Measurements from ENCODE around the gene TMEM132D.

TMEM132D gene

GRCh38 chr12:129467289-129467688, 436.5 kb downstream of the TMEM132D start:
- H3K36me3 Mint-ChIP-seq (ENCODE audit: low read depth) = no peaks in the 10 kb centered on the region
- TF ChIP-seq CTCF (IDR thresholded peaks at IDR 0.05; ENCODE audit: unreplicated experiment in 3 of 3) = no peak
- H3K27me3 Mint-ChIP-seq (ENCODE audit: low read depth) = peaks cover 4% of the 10 kb centered on the region
- H3K4me3 Mint-ChIP-seq = no peak overlapping the region
- no peak overlapping the region for H3K27ac Mint-ChIP-seq
- H3K9me3 Mint-ChIP-seq = no peaks in the 10 kb centered on the region
- peaks cover 4% of the 10 kb centered on the region for H3K4me1 Mint-ChIP-seq

- Mint-ChIP-seq H3K4me1 (peaks cover 4% of the 10 kb centered on the region), H3K4me3 (no peak overlapping the region), H3K27ac (no peak overlapping the region), H3K36me3 (ENCODE audit: low read depth) (no peaks in the 10 kb centered on the region), H3K9me3 (no peaks in the 10 kb centered on the region), H3K27me3 (ENCODE audit: low read depth) (peaks cover 4% of the 10 kb centered on the region)
- no peak for TF ChIP-seq CTCF (IDR thresholded peaks at IDR 0.05; ENCODE audit: unreplicated experiment in 3 of 3)
Observed at GRCh38 chr12:129466499-129466898, 437.3 kb downstream of the TMEM132D start.

GRCh38 chr12:129459886-129460285, 443.9 kb downstream of the TMEM132D start:
- Mint-ChIP-seq H3K27ac (no peak overlapping the region), H3K4me1 (no peaks in the 10 kb centered on the region), H3K36me3 (ENCODE audit: low read depth) (no peaks in the 10 kb centered on the region), H3K9me3 (no peaks in the 10 kb centered on the region), H3K27me3 (ENCODE audit: low read depth) (peaks cover 9% of the 10 kb centered on the region), H3K4me3 (no peak overlapping the region)
- no peak for TF ChIP-seq CTCF (IDR thresholded peaks at IDR 0.05; ENCODE audit: unreplicated experiment in 3 of 3)

- TF ChIP-seq CTCF (IDR thresholded peaks at IDR 0.05; ENCODE audit: unreplicated experiment in 3 of 3) = no peak
- H3K4me3 Mint-ChIP-seq = no peak overlapping the region
- H3K36me3 Mint-ChIP-seq (ENCODE audit: low read depth) = no peaks in the 10 kb centered on the region
- H3K4me1 Mint-ChIP-seq = no peaks in the 10 kb centered on the region
- H3K9me3 Mint-ChIP-seq = no peaks in the 10 kb centered on the region
- H3K27me3 Mint-ChIP-seq (ENCODE audit: low read depth) = no peaks in the 10 kb centered on the region
- no peak overlapping the region for H3K27ac Mint-ChIP-seq
Observed at GRCh38 chr12:129446696-129447095, 457.1 kb downstream of the TMEM132D start.

GRCh38 chr12:129440278-129440677, 463.5 kb downstream of the TMEM132D start:
- Mint-ChIP-seq H3K36me3 (ENCODE audit: low read depth) (no peaks in the 10 kb centered on the region), H3K9me3 (no peaks in the 10 kb centered on the region), H3K4me1 (no peaks in the 10 kb centered on the region), H3K27ac (no peak overlapping the region), H3K4me3 (no peak overlapping the region), H3K27me3 (ENCODE audit: low read depth) (peaks cover 16% of the 10 kb centered on the region)
- no peak for TF ChIP-seq CTCF (IDR thresholded peaks at IDR 0.05; ENCODE audit: unreplicated experiment in 3 of 3)

- H3K4me1 Mint-ChIP-seq = no peaks in the 10 kb centered on the region
- H3K27ac Mint-ChIP-seq = no peak overlapping the region
- TF ChIP-seq CTCF (IDR thresholded peaks at IDR 0.05; ENCODE audit: unreplicated experiment in 3 of 3) = no peak
- peaks cover 20% of the 10 kb centered on the region for H3K27me3 Mint-ChIP-seq (ENCODE audit: low read depth)
- H3K9me3 Mint-ChIP-seq = no peaks in the 10 kb centered on the region
- no peak overlapping the region for H3K4me3 Mint-ChIP-seq
- no peaks in the 10 kb centered on the region for H3K36me3 Mint-ChIP-seq (ENCODE audit: low read depth)
Observed at GRCh38 chr12:129434790-129435189, 469.0 kb downstream of the TMEM132D start.

Data from nephron (organoid).